Measurements from ENCODE around the gene MSX1.

Gene MSX1

GRCh38 chr4:4854649-4855295 lies 4.7 kb upstream of the MSX1 start:
- Histone ChIP-seq H3K4me2 (ENCODE audit: low read depth, low read length) (no peak overlapping the region), H3K36me3 (replicated peaks; ENCODE audit: insufficient read depth, low read length) (no peaks in the 10 kb centered on the region), H3K4me3 (ENCODE audit: low read length) (no peak overlapping the region), H3K4me1 (ENCODE audit: low read length) (no peaks in the 10 kb centered on the region), H3K9me3 (replicated peaks; ENCODE audit: insufficient read depth, low read length) (no peaks in the 10 kb centered on the region), H3K9me2 (replicated peaks; ENCODE audit: insufficient read depth, low read length) (no peaks in the 10 kb centered on the region), H3K27ac (ENCODE audit: low read length) (no peak overlapping the region), H4K20me1 (ENCODE audit: insufficient read depth, low read length) (no peaks in the 10 kb centered on the region), H3F3A (ENCODE audit: insufficient read depth, low read length) (no peaks in the 10 kb centered on the region), H3K9ac (ENCODE audit: low read length) (no peak overlapping the region), H3K79me2 (ENCODE audit: low read length) (no peaks in the 10 kb centered on the region), H3K27me3 (replicated peaks; ENCODE audit: insufficient read depth, low read length) (peaks cover 60% of the 10 kb centered on the region), H2AFZ (ENCODE audit: low read length) (no peak overlapping the region)
- no peak for TF ChIP-seq EZH2phosphoT487 (IDR thresholded peaks at IDR 0.05; ENCODE audit: low read length)
- DNase-seq: no peak

GRCh38 chr4:4855301-4856070 lies 4.0 kb upstream of the MSX1 start:
- Histone ChIP-seq H3K9me2 (replicated peaks; ENCODE audit: insufficient read depth, low read length) (no peaks in the 10 kb centered on the region), H3K27ac (ENCODE audit: low read length) (no peak overlapping the region), H3K27me3 (replicated peaks; ENCODE audit: insufficient read depth, low read length) (peaks cover 60% of the 10 kb centered on the region), H4K20me1 (ENCODE audit: insufficient read depth, low read length) (no peaks in the 10 kb centered on the region), H3K9me3 (replicated peaks; ENCODE audit: insufficient read depth, low read length) (no peaks in the 10 kb centered on the region), H3K4me1 (ENCODE audit: low read length) (no peaks in the 10 kb centered on the region), H3K79me2 (ENCODE audit: low read length) (no peaks in the 10 kb centered on the region), H2AFZ (ENCODE audit: low read length) (no peak overlapping the region), H3K9ac (ENCODE audit: low read length) (no peak overlapping the region), H3F3A (ENCODE audit: insufficient read depth, low read length) (no peaks in the 10 kb centered on the region), H3K4me2 (ENCODE audit: low read depth, low read length) (no peak overlapping the region), H3K36me3 (replicated peaks; ENCODE audit: insufficient read depth, low read length) (no peaks in the 10 kb centered on the region), H3K4me3 (ENCODE audit: low read length) (no peak overlapping the region)
- TF ChIP-seq EZH2 (optimal IDR thresholded peaks at IDR 0.05; ENCODE audit: low read depth, low read length): no peak
- no peak for TF ChIP-seq EZH2phosphoT487 (IDR thresholded peaks at IDR 0.05; ENCODE audit: low read length)
- TF ChIP-seq CTCF (IDR thresholded peaks at IDR 0.05; ENCODE audit: low read length): no peak
- no peak for DNase-seq

- TF ChIP-seq EZH2phosphoT487 (IDR thresholded peaks at IDR 0.05; ENCODE audit: low read length) (no peak), CTCF (IDR thresholded peaks at IDR 0.05; ENCODE audit: low read length) (no peak), EZH2 (optimal IDR thresholded peaks at IDR 0.05; ENCODE audit: low read depth, low read length) (no peak)
- DNase-seq: no peak
- Histone ChIP-seq H3K4me1 (ENCODE audit: low read length) (no peaks in the 10 kb centered on the region), H3K9ac (ENCODE audit: low read length) (no peak overlapping the region), H3K4me2 (ENCODE audit: low read depth, low read length) (peak overlapping the region; percentile 53; the same call in 1 of the 2 replicates), H3K79me2 (ENCODE audit: low read length) (no peaks in the 10 kb centered on the region), H3K9me2 (replicated peaks; ENCODE audit: insufficient read depth, low read length) (no peaks in the 10 kb centered on the region), H3K4me3 (ENCODE audit: low read length) (0 out of 2 replicates have a peak overlapping the region, but pooled peaks have one; percentile 14), H3K27me3 (replicated peaks; ENCODE audit: insufficient read depth, low read length) (peaks cover 60% of the 10 kb centered on the region), H2AFZ (ENCODE audit: low read length) (no peak overlapping the region), H3K9me3 (replicated peaks; ENCODE audit: insufficient read depth, low read length) (no peaks in the 10 kb centered on the region), H3F3A (ENCODE audit: insufficient read depth, low read length) (no peaks in the 10 kb centered on the region), H3K36me3 (replicated peaks; ENCODE audit: insufficient read depth, low read length) (no peaks in the 10 kb centered on the region), H4K20me1 (ENCODE audit: insufficient read depth, low read length) (no peaks in the 10 kb centered on the region), H3K27ac (ENCODE audit: low read length) (no peak overlapping the region)
Observed at GRCh38 chr4:4856071-4857000, 3.1 kb upstream of the MSX1 start.
